HFF-Myc (cell line): ENCODE results near the gene VPS13D.

Source experiments
- DNase-seq: peaks from one replicate; pipeline ENCODE4 v3.0.0-alpha.2; 2011; ENCODE audit warnings: low read depth; ENCODE audit errors: extremely low read depth
- H3K4me3 ChIP-seq: replicated peaks from 2 replicates; pipeline ENCODE4 v1.5.1; 2011; ENCODE audit warnings: low read depth, mild to moderate bottlenecking, control low read depth, low read length
- TF ChIP-seq, protein P1 (sequence below): IDR thresholded peaks from 2 replicates; pipeline ENCODE4 v1.5.1; 2012; ENCODE audit warnings: mild to moderate bottlenecking, low read depth, low read length, control low read depth; ENCODE audit errors: missing control alignments

Gene VPS13D

DNA sequence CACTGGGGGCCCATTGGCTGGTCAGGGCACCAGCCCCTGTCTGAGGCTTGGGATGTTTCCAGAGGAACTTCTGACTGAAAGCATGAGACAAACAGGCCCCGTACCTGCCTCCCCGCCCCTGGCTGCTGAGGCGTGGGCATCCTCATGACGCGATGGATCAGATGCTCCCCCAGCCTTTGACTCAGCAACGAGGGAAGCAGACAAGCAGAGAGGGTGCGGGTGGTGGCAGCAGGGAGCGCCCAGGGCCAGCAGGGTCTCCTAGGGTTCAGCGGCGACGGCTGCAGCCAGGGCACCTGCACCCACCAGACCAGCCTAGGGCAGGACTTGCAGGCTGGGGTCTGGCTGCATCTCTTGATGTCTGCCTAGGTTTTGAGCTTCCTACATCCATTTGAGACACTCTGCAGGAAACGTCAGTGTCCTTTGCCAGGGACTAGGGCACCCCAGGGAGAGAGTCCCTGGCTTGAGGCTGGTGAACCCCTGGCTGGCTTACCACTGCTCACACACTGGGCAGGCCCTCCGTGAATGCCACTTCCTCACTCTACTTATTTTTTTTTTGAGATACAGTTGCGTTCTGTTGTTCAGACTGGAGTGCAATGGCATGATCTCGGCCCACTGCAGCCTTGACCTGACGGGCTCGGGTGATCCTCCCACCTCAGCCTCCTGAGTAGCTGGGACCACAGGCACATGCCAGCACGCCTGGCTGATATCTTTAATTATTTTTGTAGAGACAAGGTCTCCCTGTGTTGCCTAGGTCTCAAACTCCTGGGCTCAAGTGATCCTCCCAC lies 324.9 kb downstream of the VPS13D start:
- TF ChIP-seq, protein P1, sequence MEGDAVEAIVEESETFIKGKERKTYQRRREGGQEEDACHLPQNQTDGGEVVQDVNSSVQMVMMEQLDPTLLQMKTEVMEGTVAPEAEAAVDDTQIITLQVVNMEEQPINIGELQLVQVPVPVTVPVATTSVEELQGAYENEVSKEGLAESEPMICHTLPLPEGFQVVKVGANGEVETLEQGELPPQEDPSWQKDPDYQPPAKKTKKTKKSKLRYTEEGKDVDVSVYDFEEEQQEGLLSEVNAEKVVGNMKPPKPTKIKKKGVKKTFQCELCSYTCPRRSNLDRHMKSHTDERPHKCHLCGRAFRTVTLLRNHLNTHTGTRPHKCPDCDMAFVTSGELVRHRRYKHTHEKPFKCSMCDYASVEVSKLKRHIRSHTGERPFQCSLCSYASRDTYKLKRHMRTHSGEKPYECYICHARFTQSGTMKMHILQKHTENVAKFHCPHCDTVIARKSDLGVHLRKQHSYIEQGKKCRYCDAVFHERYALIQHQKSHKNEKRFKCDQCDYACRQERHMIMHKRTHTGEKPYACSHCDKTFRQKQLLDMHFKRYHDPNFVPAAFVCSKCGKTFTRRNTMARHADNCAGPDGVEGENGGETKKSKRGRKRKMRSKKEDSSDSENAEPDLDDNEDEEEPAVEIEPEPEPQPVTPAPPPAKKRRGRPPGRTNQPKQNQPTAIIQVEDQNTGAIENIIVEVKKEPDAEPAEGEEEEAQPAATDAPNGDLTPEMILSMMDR = no peak
- no peak overlapping the region for H3K4me3 ChIP-seq
- no peak for DNase-seq

DNA sequence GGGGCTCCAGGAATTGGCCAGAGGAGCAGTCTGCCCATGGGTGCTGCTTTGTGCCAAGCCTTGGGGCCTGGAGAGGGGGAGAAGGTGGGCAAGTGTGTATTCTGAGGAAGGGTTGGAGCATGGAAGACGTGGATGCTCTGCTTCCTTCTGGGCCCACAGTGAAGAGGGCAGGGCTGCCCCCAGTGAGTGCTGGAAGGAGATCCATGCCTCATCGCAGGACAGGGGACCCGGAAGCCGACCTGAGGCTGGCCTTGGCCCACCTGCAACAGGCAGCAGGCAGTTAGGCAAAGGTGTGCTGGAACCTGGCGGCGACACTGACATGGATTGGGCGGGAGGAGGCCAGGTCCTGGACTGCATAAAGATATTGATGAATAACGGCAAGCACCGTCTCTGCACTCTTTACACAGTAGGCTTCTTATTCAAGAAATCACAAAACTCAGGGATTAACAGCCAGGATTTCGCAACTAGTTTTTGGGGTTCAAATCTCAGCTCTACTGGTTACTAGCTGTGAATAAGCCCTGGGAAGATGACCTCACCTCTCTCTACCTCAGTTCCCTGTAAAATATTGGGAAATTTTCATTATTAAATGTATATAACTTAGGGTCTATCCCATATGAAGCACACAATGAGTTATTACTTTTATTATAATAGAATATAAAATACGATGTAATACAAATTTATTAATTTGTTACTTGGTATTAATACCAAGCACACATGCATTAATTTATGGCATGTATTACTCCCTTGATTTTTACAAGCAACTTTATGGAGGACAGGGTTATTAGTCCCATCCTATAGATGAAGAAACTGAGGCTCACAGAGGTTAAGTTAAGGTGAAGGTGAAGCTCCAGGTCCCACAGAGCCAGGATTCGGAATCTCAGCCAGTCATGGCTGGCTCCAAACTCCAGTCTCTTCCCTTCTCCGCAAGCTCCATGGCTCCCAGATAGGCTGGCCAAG lies 325.9 kb downstream of the VPS13D start:
- DNase-seq = no peak
- TF ChIP-seq, protein P1 = no peak
- H3K4me3 ChIP-seq = no peak overlapping the region

DNA sequence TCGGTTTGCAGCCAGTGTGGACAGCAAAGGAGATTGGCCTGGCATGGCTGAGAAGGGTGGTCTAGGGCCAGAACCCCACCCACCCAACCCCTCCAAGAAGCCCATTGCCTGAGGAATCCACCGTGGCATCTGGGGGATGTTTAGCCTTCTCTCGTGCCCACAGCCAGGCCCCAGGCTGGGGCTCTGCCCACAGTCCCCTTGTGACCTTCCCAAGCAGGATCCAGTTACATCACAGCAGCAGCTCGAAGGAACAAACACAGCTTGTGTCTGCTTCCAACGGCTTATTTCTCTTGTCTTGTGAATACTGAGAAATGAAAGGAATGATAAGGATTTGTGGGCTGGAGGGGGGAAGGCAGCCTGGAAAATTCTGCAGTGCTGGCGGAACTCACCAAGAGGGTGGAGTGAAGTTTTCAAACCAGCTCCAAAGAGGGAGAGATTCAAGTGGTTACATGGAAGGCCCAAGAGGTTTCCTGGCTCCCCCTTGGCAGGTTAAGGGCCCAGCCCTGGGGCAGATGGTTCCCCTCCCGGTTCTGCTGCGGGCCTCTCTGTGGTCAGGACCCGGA lies 326.6 kb downstream of the VPS13D start:
- H3K4me3 ChIP-seq = no peak overlapping the region
- no peak for DNase-seq
- TF ChIP-seq, protein P1 = no peak

DNA sequence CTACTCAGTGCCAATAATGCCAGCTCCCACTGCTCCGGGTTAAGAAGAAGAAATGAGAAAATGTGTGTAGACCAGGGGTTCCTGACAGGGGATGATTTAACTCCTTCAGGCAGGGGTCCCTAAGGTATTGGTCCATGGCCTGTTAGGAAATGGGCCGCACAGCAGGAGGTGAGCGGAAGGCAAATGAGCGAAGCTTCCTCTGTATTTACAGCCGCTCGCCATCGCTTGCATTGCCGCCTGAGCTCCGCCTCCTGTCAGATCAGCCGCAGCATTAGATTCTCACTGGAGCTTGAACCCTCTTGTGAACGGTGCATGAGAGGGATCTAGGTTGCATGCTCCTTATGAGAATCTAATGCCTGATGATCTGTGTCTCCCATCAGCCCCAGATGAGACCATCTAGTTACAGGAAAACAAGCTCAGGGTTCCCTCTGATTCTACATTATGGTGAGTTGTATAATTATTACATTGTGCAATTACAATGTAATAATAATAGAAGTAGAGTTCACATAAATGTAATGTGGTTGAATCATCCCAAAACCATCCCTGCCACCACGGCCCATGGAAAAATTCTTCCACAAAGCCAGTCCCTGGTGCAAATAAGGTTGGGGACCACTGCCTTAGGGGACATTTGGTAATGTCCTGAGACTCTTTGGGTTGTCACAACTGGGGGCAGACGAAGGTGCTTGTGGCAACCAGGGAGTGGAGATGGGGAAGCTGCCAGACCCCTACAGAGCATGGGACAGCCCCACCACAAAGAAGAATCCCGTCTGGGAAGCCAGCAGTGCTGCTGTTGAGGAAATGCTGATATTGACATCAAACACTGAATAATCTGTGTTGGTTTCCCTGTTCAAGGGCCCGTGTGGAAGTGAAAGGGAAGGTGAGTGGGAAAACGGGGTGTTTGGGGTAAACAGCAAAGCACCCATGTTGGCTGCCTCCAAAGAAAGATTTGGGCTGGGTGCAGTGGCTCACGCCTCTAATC lies 327.4 kb downstream of the VPS13D start:
- TF ChIP-seq, protein P1 = no peak
- no peak overlapping the region for H3K4me3 ChIP-seq
- DNase-seq = no peak

DNA sequence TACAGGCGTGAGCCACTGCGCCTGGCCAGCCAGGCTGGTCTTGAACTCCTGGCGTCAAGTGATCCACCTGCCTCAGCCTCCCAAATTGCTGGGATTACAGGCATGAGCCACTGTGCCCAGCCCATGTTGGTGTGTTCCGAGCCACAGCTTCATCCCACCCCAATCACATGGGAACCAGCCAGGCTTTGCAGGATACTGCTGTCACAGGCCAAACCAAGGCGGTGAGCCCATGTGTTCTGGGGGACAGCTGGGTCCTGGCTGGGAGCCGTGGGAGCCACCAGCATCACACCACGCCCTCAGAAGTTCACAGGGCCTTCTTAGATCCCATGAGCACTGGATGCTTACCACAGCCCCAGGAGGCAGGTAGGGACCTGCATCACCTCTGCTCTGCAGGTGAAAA lies 331.3 kb downstream of the VPS13D start:
- no peak for DNase-seq
- H3K4me3 ChIP-seq = no peak overlapping the region
- TF ChIP-seq, protein P1 = no peak
